ENCODE measurements around the gene GRK7.

The GRK7 gene

GRCh38 chr3:141738022-141738890, 25.0 kb upstream of the GRK7 start, which contains the start of gene RNF7:
Gene RNF7, plus strand, starts transcription at chr3:141738298. Its CDS starts 44 bp downstream, at chr3:141738342.
- peak within 1 kb of the TSS; percentile 98 for H3K4me3 ChIP-seq (ENCODE audit: low read length)
- DNase-seq (ENCODE audit: low read depth): peak; percentile 96
- TF ChIP-seq CTCF (IDR thresholded peaks at IDR 0.05; ENCODE audit: insufficient read depth, low read depth, low read length, missing control alignments): peak; percentile 40

GRCh38 chr3:141738891-141739363, 24.3 kb upstream of the GRK7 start:
- H3K4me3 ChIP-seq (ENCODE audit: low read length): peak overlapping the region; percentile 98
- DNase-seq (ENCODE audit: low read depth): peak; percentile 64
- no peak for TF ChIP-seq CTCF (IDR thresholded peaks at IDR 0.05; ENCODE audit: insufficient read depth, low read depth, low read length, missing control alignments)

GRCh38 chr3:141739731-141740130, 23.5 kb upstream of the GRK7 start:
- no peak for TF ChIP-seq CTCF (IDR thresholded peaks at IDR 0.05; ENCODE audit: insufficient read depth, low read depth, low read length, missing control alignments)
- peak overlapping the region; percentile 98 for H3K4me3 ChIP-seq (ENCODE audit: low read length)
- no peak for DNase-seq (ENCODE audit: low read depth)

- DNase-seq (ENCODE audit: low read depth): no peak
- TF ChIP-seq CTCF (IDR thresholded peaks at IDR 0.05; ENCODE audit: insufficient read depth, low read depth, low read length, missing control alignments): no peak
- peak overlapping the region; percentile 98 for H3K4me3 ChIP-seq (ENCODE audit: low read length)
Observed at GRCh38 chr3:141740349-141740748, 22.9 kb upstream of the GRK7 start.

- DNase-seq (ENCODE audit: low read depth): no peak
- no peak overlapping the region for H3K4me3 ChIP-seq (ENCODE audit: low read length)
- no peak for TF ChIP-seq CTCF (IDR thresholded peaks at IDR 0.05; ENCODE audit: insufficient read depth, low read depth, low read length, missing control alignments)
Observed at GRCh38 chr3:141743305-141743704, 19.9 kb upstream of the GRK7 start.

- no peak for TF ChIP-seq CTCF (IDR thresholded peaks at IDR 0.05; ENCODE audit: insufficient read depth, low read depth, low read length, missing control alignments)
- DNase-seq (ENCODE audit: low read depth): no peak
- H3K4me3 ChIP-seq (ENCODE audit: low read length): no peak overlapping the region
Observed at GRCh38 chr3:141746962-141747361, 16.2 kb upstream of the GRK7 start.
